ENCODE measurements around the gene SPAG16.

DNA sequence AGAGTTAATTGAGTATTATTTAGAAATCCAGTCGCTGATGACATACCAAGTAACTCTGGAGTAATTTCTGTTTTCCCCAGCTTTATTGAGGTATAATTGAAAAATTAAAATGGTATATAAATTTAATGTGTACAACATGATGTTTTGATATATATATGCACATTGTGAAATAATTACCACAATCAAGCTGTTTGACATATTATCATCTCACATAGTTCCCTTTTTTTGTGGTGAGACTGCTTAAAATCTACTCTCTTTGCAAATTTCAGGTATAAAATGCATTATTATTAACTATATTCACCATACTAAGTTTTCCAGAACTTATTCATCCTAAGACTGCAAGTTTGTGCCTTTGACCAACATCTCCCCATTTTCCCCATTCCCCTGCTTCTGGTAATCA, 25.0 kb upstream of the SPAG16 start:
- TF ChIP-seq POLR2A (IDR thresholded peaks at IDR 0.05), result no peak
- TF ChIP-seq, protein P1, sequence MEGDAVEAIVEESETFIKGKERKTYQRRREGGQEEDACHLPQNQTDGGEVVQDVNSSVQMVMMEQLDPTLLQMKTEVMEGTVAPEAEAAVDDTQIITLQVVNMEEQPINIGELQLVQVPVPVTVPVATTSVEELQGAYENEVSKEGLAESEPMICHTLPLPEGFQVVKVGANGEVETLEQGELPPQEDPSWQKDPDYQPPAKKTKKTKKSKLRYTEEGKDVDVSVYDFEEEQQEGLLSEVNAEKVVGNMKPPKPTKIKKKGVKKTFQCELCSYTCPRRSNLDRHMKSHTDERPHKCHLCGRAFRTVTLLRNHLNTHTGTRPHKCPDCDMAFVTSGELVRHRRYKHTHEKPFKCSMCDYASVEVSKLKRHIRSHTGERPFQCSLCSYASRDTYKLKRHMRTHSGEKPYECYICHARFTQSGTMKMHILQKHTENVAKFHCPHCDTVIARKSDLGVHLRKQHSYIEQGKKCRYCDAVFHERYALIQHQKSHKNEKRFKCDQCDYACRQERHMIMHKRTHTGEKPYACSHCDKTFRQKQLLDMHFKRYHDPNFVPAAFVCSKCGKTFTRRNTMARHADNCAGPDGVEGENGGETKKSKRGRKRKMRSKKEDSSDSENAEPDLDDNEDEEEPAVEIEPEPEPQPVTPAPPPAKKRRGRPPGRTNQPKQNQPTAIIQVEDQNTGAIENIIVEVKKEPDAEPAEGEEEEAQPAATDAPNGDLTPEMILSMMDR (IDR thresholded peaks at IDR 0.05), result no peak

Data from tibial nerve (tissue), 3 donors.